ENCODE data around the gene MAEA.

GRCh38 chr4:1316537-1317168 is 27.0 kb downstream of the MAEA start:
- no peak for TF ChIP-seq CTCF (IDR thresholded peaks at IDR 0.05)
- no peak for TF ChIP-seq POLR2A (IDR thresholded peaks at IDR 0.05)
